NCI-H526 (cell line): Measurements from ENCODE around the gene BARX1.
A peak's percentile ranks its signal among the peaks of the same experiment; 100 is the strongest.
"Not testable (repeated sequence)": the region's sequence is repeated elsewhere in the genome, so short reads cannot be mapped to it uniquely, and the experiment has no call there.

Source experiments
- DNase-seq, 2 experiments: peaks; one replicate each; lab custom pipeline; 2025; lab: John Stamatoyannopoulos, UW

BARX1 gene

DNA sequence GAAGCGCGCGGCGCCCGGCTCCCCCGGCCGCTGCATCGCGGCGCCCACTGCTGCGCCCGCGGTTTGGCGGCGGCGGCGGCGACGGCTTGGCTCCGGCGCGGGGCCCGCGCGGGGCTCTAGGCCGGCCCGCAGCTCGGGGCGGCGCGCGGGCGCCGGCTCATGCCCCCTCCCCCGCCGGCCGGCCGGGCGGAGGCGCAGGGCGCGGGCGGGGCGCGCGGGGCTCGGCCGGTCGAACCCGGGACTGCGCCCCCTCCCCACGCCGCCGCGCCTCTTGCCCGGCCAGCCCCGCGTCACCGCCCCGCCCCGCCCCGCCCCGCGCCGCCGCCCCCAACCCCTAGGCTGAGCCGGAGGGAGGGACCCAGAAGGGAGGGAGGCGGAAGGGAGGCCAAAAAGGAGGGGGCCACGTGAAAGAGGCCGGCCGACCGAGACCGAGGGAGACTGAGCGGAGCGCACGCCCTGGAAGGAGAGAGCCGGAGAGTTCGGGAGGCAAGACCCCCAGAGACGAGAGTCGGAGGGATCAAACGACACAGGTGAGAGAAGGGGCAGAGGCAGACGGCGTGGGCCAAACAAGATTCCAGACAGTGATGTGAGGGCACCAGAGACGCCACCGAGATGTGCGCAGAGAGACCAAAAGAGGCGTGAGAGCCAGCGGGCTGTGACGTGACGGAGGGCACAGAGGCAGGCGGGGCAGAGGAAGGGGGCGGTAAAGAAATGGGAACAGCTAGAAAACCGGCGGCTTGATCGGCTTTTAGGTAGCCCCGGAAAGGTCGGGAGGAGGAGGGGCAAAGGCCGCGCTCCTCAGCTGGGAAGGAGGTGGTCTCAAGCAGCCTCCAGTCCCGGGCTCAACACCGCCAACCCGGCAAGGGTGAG lies at the start of gene BARX1:
Gene BARX1, minus strand, starts transcription at position 245 of the 870 bp plus-strand sequence. Its CDS starts 209 bp downstream, at position 36.
- peak; percentile 61 to 80 for DNase-seq

DNA sequence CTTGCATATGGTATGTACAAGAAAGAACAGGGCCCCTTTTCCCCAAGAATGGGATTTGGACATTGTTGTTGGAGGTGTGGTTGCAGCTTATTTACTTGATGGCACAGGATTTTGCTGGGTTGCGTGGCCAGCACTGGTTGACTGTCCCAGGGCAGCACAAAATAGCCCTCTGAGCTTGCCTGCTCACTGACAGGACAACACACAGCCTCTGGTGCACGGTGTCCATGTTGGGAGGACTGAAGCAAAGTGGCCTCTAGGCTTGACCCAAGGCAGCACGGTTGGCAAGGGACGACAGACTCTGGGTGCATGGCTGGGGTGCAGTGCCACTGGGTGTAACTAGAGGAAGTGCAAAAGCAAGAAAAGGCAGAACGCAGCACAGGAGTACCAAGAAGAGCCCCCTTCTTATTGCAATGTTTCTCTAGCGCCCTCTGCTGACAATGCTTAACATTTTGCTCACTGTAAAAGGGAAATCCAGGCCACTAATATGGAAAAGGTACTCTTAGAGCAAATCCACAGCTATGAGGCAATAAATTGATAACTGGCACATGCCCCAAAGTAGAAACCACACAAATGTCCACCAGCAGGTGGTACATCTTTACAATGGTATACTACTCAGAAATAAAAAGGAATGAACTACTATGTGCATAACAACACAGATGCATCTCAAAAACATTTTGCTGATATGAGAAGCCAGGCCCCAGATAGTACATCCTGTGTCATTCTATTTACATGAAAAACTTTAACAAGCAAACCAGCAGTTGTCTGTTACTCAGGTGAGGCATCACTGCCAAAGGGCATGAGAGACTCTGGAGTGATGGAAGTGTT lies 47.4 kb upstream of the BARX1 start:
- peak; percentile 24 to 68 for DNase-seq

DNA sequence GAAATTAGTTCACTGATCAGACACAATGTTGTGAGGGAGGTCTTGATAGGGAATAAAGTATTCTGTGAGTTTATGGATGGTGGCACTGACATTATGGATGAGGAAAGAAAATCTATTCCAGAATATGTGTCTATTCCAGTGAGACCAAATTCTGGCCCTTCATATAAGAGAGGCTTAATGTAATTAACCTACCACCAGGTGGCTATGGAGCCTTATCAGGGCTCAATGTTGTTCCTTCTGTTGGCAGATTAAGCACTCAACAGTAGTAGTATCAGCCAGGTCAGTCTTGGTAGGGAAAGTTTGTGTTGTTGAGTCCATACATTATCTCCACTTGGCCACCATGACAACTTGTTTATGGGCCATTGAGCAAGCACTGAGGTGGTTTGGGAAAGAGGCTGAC lies 41.7 kb upstream of the BARX1 start:
- DNase-seq = peak in 1 of 2 experiments; percentile 0

- no peak for DNase-seq
Observed at GRCh38 chr9:93996367-93996766, 41.2 kb upstream of the BARX1 start.

GRCh38 chr9:93994545-93994944 lies 39.4 kb upstream of the BARX1 start:
- peak in 1 of 2 experiments; percentile 25 for DNase-seq

DNA sequence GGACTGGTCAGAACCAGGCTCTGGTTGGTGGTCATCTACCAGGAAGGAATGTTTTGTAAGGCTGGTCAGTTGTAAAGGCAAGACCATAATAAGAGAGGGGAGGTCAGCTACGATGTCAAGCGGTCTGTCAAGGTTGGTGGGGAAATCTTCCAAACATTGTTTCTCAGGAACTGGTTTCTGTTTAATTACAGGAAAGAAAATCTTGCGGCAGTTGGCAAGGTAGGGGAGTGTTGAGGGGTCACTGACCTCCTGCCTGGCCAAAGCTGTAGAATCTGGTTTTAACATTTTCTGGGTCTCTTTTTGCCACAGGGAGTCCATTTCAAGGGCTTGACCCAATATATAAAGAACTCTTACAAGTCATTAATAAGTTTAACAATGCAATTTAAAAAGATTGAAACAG lies 39.0 kb upstream of the BARX1 start:
- no peak for DNase-seq

GRCh38 chr9:93992830-93993229 lies 37.7 kb upstream of the BARX1 start:
- no peak for DNase-seq

GRCh38 chr9:93990448-93990847 lies 35.3 kb upstream of the BARX1 start:
- no peak for DNase-seq

GRCh38 chr9:93988056-93988455 lies 32.9 kb upstream of the BARX1 start:
- DNase-seq = no peak

GRCh38 chr9:93984860-93985259 lies 29.7 kb upstream of the BARX1 start:
- DNase-seq = peak; percentile 15 to 18

- DNase-seq = peak; percentile 41 to 45
Observed at GRCh38 chr9:93983875-93984274, 28.7 kb upstream of the BARX1 start.

DNA sequence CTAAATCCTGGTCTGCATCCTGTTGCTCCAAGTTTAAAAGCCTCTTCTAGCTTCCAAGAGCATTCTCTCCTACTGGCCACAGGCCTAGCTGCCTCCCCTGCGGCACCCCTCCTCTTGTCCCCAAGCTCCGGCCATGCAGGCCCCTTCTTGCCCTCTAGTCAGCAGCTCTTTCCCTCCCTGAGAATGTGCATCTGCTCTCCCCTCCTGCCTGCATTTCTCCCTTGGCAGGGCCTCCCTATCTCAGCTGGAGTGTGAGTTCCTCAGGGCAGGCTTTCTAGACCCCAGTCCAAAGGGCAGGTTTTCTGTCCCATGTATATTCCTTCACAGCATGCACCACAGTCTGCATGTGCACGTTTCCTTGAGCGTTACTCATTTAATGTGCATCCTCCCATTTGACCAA lies 24.6 kb upstream of the BARX1 start:
- no peak for DNase-seq

- no peak for DNase-seq
Observed at GRCh38 chr9:93978551-93978950, 23.4 kb upstream of the BARX1 start.

DNA sequence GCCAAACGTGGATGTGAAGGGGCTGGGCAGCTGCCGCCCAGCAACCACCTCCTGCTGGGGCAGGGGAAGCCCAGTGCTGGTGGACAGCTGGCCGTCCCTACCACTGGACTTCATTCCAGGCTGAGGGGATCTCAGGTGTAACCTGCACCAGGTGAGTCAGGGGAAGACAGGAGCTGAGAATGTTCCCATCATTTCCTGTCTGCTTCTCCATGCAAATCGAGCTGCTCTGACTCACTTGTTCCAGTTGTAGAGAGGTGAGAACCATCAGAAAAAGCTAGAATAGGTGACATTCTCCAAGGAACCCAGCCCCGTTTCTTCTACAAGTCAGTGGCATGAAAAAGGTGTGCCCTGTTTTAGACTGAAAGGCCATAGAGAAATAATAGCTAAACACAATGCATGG lies 21.8 kb upstream of the BARX1 start:
- no peak for DNase-seq

DNA sequence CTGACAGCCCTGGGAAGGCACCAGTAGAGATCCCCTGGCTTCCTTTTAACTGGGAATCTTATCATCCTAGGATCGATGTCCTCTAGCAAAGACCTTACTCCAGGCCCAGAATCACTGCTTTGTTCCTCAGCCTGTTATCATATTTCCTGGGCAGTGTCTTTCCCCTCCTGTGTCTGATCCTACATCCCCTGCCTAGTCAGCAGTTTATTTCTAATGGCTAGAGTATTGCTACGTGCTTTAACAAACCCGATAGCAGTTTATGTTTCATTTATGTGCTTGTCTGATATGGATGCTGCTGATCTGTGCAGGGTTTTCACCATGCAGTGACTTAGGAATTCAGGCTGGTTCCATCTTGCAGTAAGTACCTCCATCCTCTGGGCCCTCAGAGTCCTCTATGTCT lies 20.9 kb upstream of the BARX1 start:
- DNase-seq = no peak

GRCh38 chr9:93975262-93975661 lies 20.1 kb upstream of the BARX1 start:
- DNase-seq = no peak

DNA sequence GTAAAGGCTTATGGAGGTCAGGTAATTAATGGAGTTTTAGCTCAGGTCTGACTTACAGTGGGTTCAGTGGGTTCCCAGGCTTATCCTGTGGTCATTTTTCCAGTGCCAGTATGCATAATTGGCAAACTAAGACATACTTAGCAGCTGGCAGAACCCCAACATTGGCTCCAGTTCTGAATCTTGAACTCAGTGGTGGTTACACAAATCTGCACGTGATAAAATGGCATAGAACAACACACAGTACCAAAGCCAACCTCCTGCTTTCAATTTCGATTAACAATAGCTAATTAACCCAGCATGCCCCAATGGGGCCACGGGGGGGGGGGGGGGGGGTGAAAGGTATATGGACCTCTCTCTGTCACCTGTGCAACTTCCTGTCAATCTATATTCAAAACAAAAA lies 19.0 kb upstream of the BARX1 start:
- DNase-seq = no peak

- not testable (repeated sequence) for DNase-seq
Observed at GRCh38 chr9:93972655-93973054, 17.5 kb upstream of the BARX1 start.

GRCh38 chr9:93969328-93969661 lies 14.1 kb upstream of the BARX1 start:
- no peak for DNase-seq

DNA sequence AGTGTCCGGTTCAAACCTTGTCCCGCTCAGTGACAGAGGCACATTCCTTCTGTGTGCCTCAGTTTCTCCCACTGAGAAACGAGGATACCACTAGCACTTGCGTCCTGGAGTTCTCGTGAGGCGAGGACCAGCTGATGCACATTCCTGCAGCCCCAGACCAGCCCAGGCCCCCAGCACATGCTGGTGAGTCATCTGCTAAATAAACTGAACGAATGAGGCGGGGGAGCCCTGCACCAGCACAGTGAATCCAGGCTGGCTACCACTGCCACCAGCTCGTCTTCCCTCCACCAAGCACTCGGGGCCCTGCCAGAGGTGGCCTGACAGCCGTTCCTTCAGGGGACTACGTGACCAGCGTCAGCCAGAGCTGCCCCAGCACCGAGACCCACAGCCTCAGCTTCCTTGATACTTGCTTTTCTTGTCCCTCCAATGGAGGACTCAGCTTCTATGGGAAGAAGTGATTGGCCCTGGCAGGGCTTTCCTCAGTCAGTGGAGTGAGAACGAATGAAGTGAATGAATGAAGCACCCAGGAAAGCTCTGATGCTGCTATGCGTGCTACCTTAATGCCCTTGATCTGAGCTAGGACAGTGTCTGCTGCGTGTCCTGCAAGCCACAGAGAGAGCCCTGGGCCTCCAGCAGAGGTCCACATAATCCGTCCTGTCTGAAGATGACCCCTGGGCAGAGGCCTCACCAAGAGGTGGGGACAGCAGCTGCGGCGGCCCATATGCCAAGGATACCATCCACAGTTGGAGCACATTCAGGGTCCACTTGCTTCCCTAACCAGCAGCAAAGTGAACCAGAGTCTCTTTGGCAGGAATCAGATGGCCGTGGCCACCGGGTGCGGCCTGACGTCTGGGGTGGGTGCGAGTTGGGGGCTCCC lies 13.5 kb upstream of the BARX1 start:
- DNase-seq = no peak

DNA sequence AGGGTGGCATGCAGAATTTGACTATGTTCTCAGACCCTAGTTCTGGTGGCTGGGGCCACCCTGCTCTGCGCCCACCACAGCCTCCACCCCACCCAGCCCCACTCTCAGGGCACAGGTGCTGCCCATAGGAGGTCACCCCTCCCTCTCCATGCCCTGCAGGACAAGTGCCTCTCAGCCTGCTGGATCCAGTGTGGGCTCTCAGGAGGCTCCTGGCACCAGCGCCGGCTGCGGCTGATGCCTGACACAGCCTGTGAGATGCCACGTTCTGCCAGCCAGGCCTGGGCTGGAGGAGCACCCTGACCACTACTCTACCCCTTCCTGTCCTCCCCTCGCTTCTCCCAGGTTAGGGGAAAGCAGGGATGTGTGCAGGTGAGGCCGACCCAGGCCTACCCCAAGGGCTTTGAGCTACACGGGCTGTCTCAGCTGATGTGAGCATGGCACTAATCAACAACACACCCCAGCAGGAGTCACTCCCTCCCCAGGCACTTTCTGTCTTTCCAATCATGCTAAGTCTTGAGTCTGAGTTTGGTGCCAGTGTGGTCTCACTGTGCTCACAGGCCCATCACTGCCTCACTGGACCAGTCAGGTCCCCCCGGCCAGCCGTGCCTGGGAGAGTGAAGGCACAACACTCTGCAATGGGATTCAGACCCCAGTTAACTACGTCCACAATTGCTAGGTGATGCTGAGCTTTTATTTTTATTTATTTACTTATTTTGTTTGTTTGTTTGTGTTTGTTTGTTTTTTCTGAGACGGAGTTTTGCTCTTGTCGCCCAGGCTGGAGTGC lies 12.1 kb upstream of the BARX1 start:
- DNase-seq = no peak
